A673 (cell line): ENCODE results near the gene SNTB2. TPM values are rescaled to one million over a fixed set of nuclear protein-coding genes. Genes with fewer than 3 reads are reported as not detected.

Experiments
- BruUV-seq: library from RNA; stranded (reverse); fragments of 400-500 nt; replicated peaks from 2 replicates; lab custom pipeline; 2021; lab: Mats Ljungman, UMichigan
- CTCF ChIA-PET: fragments of 300-600 bp; sonication (Branson Sonifier 250); formaldehyde crosslinking; loops from one replicate; lab custom pipeline; 2022; ENCODE audit warnings: antibody characterized with exemption; lab: Charles Lee
- POLR2A ChIA-PET: fragments of 300-600 bp; sonication (Branson Sonifier 250); formaldehyde crosslinking; loops from one replicate; lab custom pipeline; 2022; ENCODE audit warnings: antibody characterized with exemption; ENCODE audit not compliant: low non-redundant PET; lab: Charles Lee
- DNase-seq: peaks from one replicate; pipeline ENCODE4 v3.0.0-alpha.2; 2015; ENCODE audit warnings: low spot score
- H3K27ac ChIP-seq: fragments of 200-600 bp; sonication (generic); 2 replicates; pipeline ENCODE4 v1.5.1; 2016; ENCODE audit warnings: mixed run types, low read depth, mild to moderate bottlenecking, mixed read lengths, antibody characterized with exemption, low read length; ENCODE audit not compliant: poor library complexity, severe bottlenecking
- H3K27me3 ChIP-seq: fragments of 200-600 bp; sonication (generic); replicated peaks from 2 replicates; pipeline ENCODE4 v1.6.1; 2017; ENCODE audit warnings: mixed run types, low read depth, mild to moderate bottlenecking, mixed read lengths, antibody characterized with exemption, low read length; ENCODE audit not compliant: insufficient read depth, poor library complexity
- H3K36me3 ChIP-seq: fragments of 200-600 bp; sonication (generic); 2 replicates; pipeline ENCODE4 v1.6.1; 2016; ENCODE audit warnings: mixed run types, mild to moderate bottlenecking, mixed read lengths, antibody characterized with exemption, low read length; ENCODE audit not compliant: insufficient read depth, poor library complexity, severe bottlenecking
- H3K4me1 ChIP-seq: fragments of 200-600 bp; sonication (generic); 2 replicates; pipeline ENCODE4 v1.6.1; 2017; ENCODE audit warnings: mixed run types, mild to moderate bottlenecking, mixed read lengths, antibody characterized with exemption, low read length; ENCODE audit not compliant: insufficient read depth, poor library complexity, severe bottlenecking
- H3K4me3 ChIP-seq: fragments of 200-600 bp; sonication (generic); 2 replicates; pipeline ENCODE4 v1.5.1; 2016; ENCODE audit warnings: low read depth, mixed run types, mild to moderate bottlenecking, mixed read lengths, low read length; ENCODE audit not compliant: poor library complexity, severe bottlenecking
- H3K9me3 ChIP-seq: fragments of 200-600 bp; sonication (generic); 2 replicates; pipeline ENCODE4 v1.6.1; 2016; ENCODE audit warnings: mixed run types, low read depth, mild to moderate bottlenecking, mixed read lengths, antibody characterized with exemption, low read length; ENCODE audit not compliant: poor library complexity, severe bottlenecking
- EZH2 ChIP-seq: fragments of 200-600 bp; sonication (generic); IDR thresholded peaks from 2 replicates; pipeline ENCODE4 v1.6.1; 2017; ENCODE audit warnings: borderline replicate concordance, low read depth, mild to moderate bottlenecking, mixed read lengths, antibody characterized with exemption, low read length; ENCODE audit not compliant: poor library complexity, severe bottlenecking
- intact Hi-C: fragments of 100-400 bp; cut with micrococcal nuclease; formaldehyde crosslinking; loops from one replicate; pipeline ENCODE4 v1.10.0; 2022; ENCODE audit not compliant: unreplicated experiment
- total RNA-seq: library from RNA; stranded (reverse); gene quantifications from 2 replicates; pipeline ENCODE4 v1.2.3, GENCODE V29; 2021
- TF ChIP-seq, protein P1 (sequence below): fragments of 300-800, 200-600 bp; sonication (generic); conservative IDR thresholded peaks from 2 replicates; pipeline ENCODE4 v1.5.1; 2017; ENCODE audit warnings: low read depth, mild to moderate bottlenecking, antibody characterized with exemption, low read length, moderate library complexity, mixed read lengths

SNTB2 gene
- total RNA-seq, 1 experiment from 2014 or later, result 49.3 TPM

DNA sequence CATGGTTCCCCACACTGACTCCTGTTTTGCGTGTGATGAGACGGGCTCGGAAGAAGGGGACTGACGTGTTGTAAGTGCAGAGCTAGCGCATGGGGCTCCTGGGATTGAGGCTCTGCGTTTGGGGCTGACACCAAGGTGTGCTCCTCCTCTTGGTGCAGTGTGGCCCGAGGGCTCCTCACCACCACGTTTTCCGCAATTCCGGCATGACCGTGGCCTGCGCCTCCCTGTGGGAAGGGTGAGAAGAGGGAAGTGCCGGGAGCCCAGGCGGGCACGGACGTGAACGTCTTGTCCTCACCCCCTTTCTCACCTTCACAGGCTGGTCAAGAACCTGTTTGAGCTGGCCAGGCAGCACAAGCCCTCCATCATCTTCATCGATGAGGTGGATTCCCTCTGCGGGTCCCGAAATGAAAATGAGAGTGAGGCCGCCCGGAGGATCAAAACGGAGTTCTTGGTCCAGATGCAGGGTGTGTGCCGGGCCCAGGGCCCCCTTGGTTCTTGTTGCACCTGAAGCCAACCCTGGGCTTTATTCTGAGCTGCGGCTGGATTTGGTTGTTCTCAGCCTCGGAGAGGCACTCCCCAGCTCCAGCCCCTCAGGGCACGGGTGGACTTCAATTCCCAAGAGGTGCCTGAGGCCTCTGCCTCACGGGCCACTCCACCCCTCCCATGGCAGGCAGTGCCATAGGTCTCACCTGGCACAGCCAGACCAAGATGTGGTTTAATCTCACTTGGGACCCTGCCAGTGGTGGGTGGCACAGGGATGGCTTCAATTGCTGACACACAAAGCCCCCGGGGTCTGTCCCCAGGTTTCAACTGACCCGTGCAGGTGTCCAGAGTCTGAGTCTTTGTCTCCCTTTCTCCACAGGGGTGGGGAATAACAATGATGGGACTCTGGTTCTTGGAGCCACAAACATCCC, 133.1 kb downstream of the SNTB2 start:
- CTCF ChIA-PET, result no interaction called here
- no peaks in the 10 kb centered on the region for H3K9me3 ChIP-seq
- intact Hi-C loops, result no loop called here
- peaks cover 96% of the 10 kb centered on the region for H3K36me3 ChIP-seq
- no peaks in the 10 kb centered on the region for H3K4me1 ChIP-seq
- H3K27me3 ChIP-seq, result no peaks in the 10 kb centered on the region
- no peak overlapping the region for H3K4me3 ChIP-seq
- no TSS peak for BruUV-seq
- POLR2A ChIA-PET, result no interaction called here
- H3K27ac ChIP-seq, result no peak overlapping the region
- DNase-seq, result no peak
- no peak for TF ChIP-seq EZH2
- TF ChIP-seq, protein P1, sequence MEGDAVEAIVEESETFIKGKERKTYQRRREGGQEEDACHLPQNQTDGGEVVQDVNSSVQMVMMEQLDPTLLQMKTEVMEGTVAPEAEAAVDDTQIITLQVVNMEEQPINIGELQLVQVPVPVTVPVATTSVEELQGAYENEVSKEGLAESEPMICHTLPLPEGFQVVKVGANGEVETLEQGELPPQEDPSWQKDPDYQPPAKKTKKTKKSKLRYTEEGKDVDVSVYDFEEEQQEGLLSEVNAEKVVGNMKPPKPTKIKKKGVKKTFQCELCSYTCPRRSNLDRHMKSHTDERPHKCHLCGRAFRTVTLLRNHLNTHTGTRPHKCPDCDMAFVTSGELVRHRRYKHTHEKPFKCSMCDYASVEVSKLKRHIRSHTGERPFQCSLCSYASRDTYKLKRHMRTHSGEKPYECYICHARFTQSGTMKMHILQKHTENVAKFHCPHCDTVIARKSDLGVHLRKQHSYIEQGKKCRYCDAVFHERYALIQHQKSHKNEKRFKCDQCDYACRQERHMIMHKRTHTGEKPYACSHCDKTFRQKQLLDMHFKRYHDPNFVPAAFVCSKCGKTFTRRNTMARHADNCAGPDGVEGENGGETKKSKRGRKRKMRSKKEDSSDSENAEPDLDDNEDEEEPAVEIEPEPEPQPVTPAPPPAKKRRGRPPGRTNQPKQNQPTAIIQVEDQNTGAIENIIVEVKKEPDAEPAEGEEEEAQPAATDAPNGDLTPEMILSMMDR, result no peak

DNA sequence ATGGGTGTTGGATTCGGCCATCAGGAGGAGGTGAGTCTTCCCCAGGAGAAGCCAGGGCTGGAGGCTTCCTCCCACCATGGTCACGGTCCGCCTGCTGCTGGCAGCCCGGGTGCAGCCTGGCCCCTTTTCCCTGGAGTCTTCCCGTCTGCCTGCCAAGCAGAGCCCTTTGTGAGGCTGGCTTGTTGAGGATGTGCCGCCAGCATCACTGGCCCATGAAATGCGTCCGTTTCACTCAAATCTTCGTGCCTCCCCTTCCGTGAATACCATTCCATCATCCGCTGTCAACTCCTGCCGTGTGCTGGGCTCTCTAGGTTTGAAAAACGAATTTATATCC, 133.7 kb downstream of the SNTB2 start:
- Histone ChIP-seq H3K27ac (no peak overlapping the region), H3K36me3 (peaks cover 92% of the 10 kb centered on the region), H3K4me1 (no peaks in the 10 kb centered on the region), H3K27me3 (no peaks in the 10 kb centered on the region), H3K9me3 (no peaks in the 10 kb centered on the region), H3K4me3 (no peak overlapping the region)
- intact Hi-C loops, result no loop called here
- ChIA-PET POLR2A (no interaction called here), CTCF (no interaction called here)
- no TSS peak for BruUV-seq
- no peak for DNase-seq
- TF ChIP-seq, protein P1, result no peak
- TF ChIP-seq EZH2, result no peak

DNA sequence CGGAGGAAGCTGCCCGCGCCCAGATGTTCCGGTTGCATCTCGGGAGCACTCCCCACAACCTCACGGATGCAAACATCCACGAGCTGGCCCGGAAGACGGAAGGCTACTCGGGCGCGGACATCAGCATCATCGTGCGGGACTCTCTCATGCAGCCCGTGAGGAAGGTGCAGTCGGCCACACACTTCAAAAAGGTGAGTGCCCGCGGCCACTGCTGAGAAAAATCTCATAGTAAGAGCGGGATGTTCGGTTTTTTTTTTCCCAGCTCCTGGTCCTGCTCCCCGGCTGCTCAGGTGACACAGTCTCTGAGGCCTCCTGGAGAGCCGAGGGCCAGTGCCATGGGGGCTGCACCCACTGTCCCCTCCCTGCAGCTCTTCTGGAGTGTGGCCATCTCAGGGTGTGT, 134.1 kb downstream of the SNTB2 start:
- Histone ChIP-seq H3K27me3 (no peaks in the 10 kb centered on the region), H3K4me1 (no peaks in the 10 kb centered on the region), H3K4me3 (no peak overlapping the region), H3K36me3 (peaks cover 92% of the 10 kb centered on the region), H3K27ac (no peak overlapping the region), H3K9me3 (no peaks in the 10 kb centered on the region)
- CTCF ChIA-PET, result no interaction called here
- POLR2A ChIA-PET, result no interaction called here
- TF ChIP-seq EZH2, result no peak
- TF ChIP-seq, protein P1, result no peak
- intact Hi-C loops, result no loop called here
- no peak for DNase-seq
- no TSS peak for BruUV-seq
